GM12865 (cell line): ENCODE data around the gene TAAR1.

ENCODE experiments used
- DNase-seq: peaks from one replicate; pipeline ENCODE4 v3.0.0; 2010; ENCODE audit warnings: low read depth
- H3K4me3 ChIP-seq: 2 replicates; pipeline ENCODE4 v1.5.1; 2011; ENCODE audit warnings: mild to moderate bottlenecking, low read depth, low read length, control low read depth
- CTCF ChIP-seq: IDR thresholded peaks from 2 replicates; pipeline ENCODE4 v1.5.1; 2011; ENCODE audit warnings: low read length, control low read depth, low read depth, inconsistent platforms; ENCODE audit not compliant: insufficient read depth; ENCODE audit errors: missing control alignments

Gene TAAR1

GRCh38 chr6:132598473-132598872, 60.5 kb downstream of the TAAR1 start:
- peak; percentile 46 for DNase-seq
- TF ChIP-seq CTCF: peak; percentile 50
- no peak overlapping the region for H3K4me3 ChIP-seq

GRCh38 chr6:132596201-132596600, 62.8 kb downstream of the TAAR1 start:
- no peak overlapping the region for H3K4me3 ChIP-seq
- no peak for DNase-seq
- no peak for TF ChIP-seq CTCF
